H1 (cell line): ENCODE measurements around the gene KIF3B. TPM values are rescaled to one million over a fixed set of nuclear protein-coding genes. Genes with fewer than 3 reads are reported as not detected.

ENCODE experiments used
- CTCF ChIA-PET: fragments of 300-600 bp; sonication (Branson Sonifier 250); formaldehyde crosslinking; loops from one replicate; lab custom pipeline; 2021; ENCODE audit not compliant: partially characterized antibody; lab: Charles Lee
- POLR2A ChIA-PET: fragments of 300-600 bp; sonication (Branson Sonifier 250); formaldehyde crosslinking; loops from one replicate; lab custom pipeline; 2021; ENCODE audit warnings: inconsistent platforms; ENCODE audit not compliant: partially characterized antibody; lab: Charles Lee
- DNase-seq, 2 experiments: peaks; one replicate each; pipeline versions ENCODE4 v3.0.0 to v3.0.0-alpha.2; 2010 to 2022; ENCODE audit warnings: low spot score in 2 of 2, low read depth in 1 of 2, mixed read lengths in 1 of 2
- FAIRE-seq: peaks from 2 replicates; lab custom pipeline; 2011; peaks lifted over from hg19 to GRCh38; lab: Jason Lieb, UNC
- H2AFZ ChIP-seq: 2 replicates; pipeline ENCODE4 v1.8.1; 2012; ENCODE audit warnings: low read length, inconsistent platforms
- H2AK5ac ChIP-seq: 2 replicates; pipeline ENCODE4 v1.6.1; 2013; ENCODE audit warnings: low read depth, low read length
- H2BK120ac ChIP-seq: replicated peaks from 2 replicates; pipeline ENCODE3; 2013; ENCODE audit warnings: low read depth, low read length, inconsistent platforms
- H2BK12ac ChIP-seq: 2 replicates; pipeline ENCODE4 v1.6.1; 2013; ENCODE audit warnings: low read depth, low read length
- H2BK15ac ChIP-seq: 2 replicates; pipeline ENCODE4 v1.6.1; 2013; ENCODE audit warnings: low read length
- H2BK20ac ChIP-seq: 2 replicates; pipeline ENCODE4 v1.6.1; 2013; ENCODE audit warnings: low read length
- H2BK5ac ChIP-seq: 2 replicates; pipeline ENCODE4 v1.6.1; 2013; ENCODE audit warnings: low read depth, low read length
- H3K14ac ChIP-seq: 2 replicates; pipeline ENCODE4 v1.6.1; 2013; ENCODE audit warnings: inconsistent platforms; ENCODE audit not compliant: insufficient read length
- H3K18ac ChIP-seq: 2 replicates; pipeline ENCODE4 v1.6.1; 2013; ENCODE audit warnings: low read length; ENCODE audit errors: extremely low read depth
- H3K23ac ChIP-seq: 2 replicates; pipeline ENCODE4 v1.6.1; 2013; ENCODE audit warnings: inconsistent platforms; ENCODE audit not compliant: insufficient read length
- H3K23me2 ChIP-seq: 2 replicates; pipeline ENCODE4 v1.6.1; 2013; ENCODE audit warnings: low read depth, low read length
- H3K27ac ChIP-seq: 2 replicates; pipeline ENCODE4 v1.6.1; 2011; ENCODE audit warnings: low read depth, low read length, inconsistent platforms
- H3K27me3 ChIP-seq, 4 experiments: replicated peaks in 1 of 4; 1 replicate in 1 of 4; 2 replicates in 3 of 4; pipeline versions ENCODE4 v1.6.1 to v1.8.1; 2011 to 2013; ENCODE audit warnings: low read length in 3 of 4, mild to moderate bottlenecking in 3 of 4, inconsistent platforms in 2 of 4, mixed read lengths in 2 of 4, moderate library complexity in 1 of 4; ENCODE audit not compliant: control insufficient read depth in 3 of 4, insufficient read depth in 3 of 4; ENCODE audit errors: extremely low read depth in 1 of 4
- H3K36me3 ChIP-seq, 4 experiments: 2 replicates each; pipeline versions ENCODE4 v1.6.1 to v1.8.1; 2011 to 2013; ENCODE audit warnings: mild to moderate bottlenecking in 4 of 4, low read length in 3 of 4, moderate library complexity in 2 of 4, control low read depth in 1 of 4, inconsistent platforms in 1 of 4; ENCODE audit not compliant: insufficient read depth in 4 of 4, control insufficient read depth in 2 of 4
- H3K4ac ChIP-seq: replicated peaks from 2 replicates; pipeline ENCODE3; 2013; ENCODE audit warnings: low read length, low read depth, mixed read lengths, inconsistent platforms; ENCODE audit not compliant: insufficient read length
- H3K4me1 ChIP-seq, 4 experiments: replicated peaks in 1 of 4; 1 replicate in 1 of 4; 2 replicates in 3 of 4; pipeline versions ENCODE4 v1.6.1 to v1.8.1; 2011 to 2013; ENCODE audit warnings: low read length in 3 of 4, inconsistent platforms in 2 of 4, mixed read lengths in 1 of 4; ENCODE audit not compliant: insufficient read depth in 4 of 4, control insufficient read depth in 3 of 4
- H3K4me2 ChIP-seq, 2 experiments: 2 replicates each; pipeline versions ENCODE4 v1.6.1 to v1.8.1; 2011 to 2013; ENCODE audit warnings: low read depth in 2 of 2, low read length in 2 of 2, control low read depth in 1 of 2, inconsistent platforms in 1 of 2, mild to moderate bottlenecking in 1 of 2; ENCODE audit not compliant: insufficient read depth in 1 of 2
- H3K4me3 ChIP-seq, 4 experiments: fragments of 200-600, 300-600 bp in 1 of 4; sonication (generic), shearing (Covaris generic), sonication (Bioruptor Twin) in 1 of 4; 2 replicates each; pipeline versions ENCODE4 v1.5.1 to v1.8.1; 2011 to 2016; ENCODE audit warnings: low read length in 4 of 4, low read depth in 3 of 4, control low read depth in 2 of 4, inconsistent platforms in 2 of 4, mild to moderate bottlenecking in 2 of 4, mixed read lengths in 1 of 4, moderate library complexity in 1 of 4; ENCODE audit not compliant: insufficient read depth in 2 of 4; ENCODE audit errors: extremely low read depth in 1 of 4
- H3K56ac ChIP-seq: replicated peaks from 2 replicates; pipeline ENCODE3; 2013; ENCODE audit warnings: low read depth, mild to moderate bottlenecking, mixed read lengths, low read length, inconsistent platforms; ENCODE audit not compliant: insufficient read length
- H3K79me1 ChIP-seq: 2 replicates; pipeline ENCODE4 v1.6.1; 2013; ENCODE audit warnings: low read depth, low read length, control low read depth
- H3K79me2 ChIP-seq, 2 experiments: 2 replicates each; pipeline versions ENCODE4 v1.6.1 to v1.8.1; 2012 to 2013; ENCODE audit warnings: low read length in 2 of 2, mild to moderate bottlenecking in 2 of 2, inconsistent platforms in 1 of 2; ENCODE audit not compliant: insufficient read depth in 2 of 2, control insufficient read depth in 1 of 2
- H3K9ac ChIP-seq, 4 experiments: replicated peaks in 1 of 4; 1 replicate in 1 of 4; 2 replicates in 3 of 4; pipeline versions ENCODE4 v1.6.1 to v1.8.1; 2011 to 2013; ENCODE audit warnings: low read depth in 3 of 4, low read length in 3 of 4, control low read depth in 2 of 4, mild to moderate bottlenecking in 2 of 4, moderate library complexity in 2 of 4, inconsistent platforms in 1 of 4; ENCODE audit errors: extremely low read depth in 1 of 4
- H3K9me3 ChIP-seq, 2 experiments: 2 replicates each; pipeline versions ENCODE4 v1.6.1 to v1.8.1; 2012 to 2013; ENCODE audit warnings: mild to moderate bottlenecking in 2 of 2, moderate library complexity in 2 of 2, control low read depth in 1 of 2, inconsistent platforms in 1 of 2, low read depth in 1 of 2, low read length in 1 of 2, mixed read lengths in 1 of 2; ENCODE audit not compliant: insufficient read depth in 2 of 2
- H4K20me1 ChIP-seq, 2 experiments: replicated peaks in 1 of 2; 2 replicates each; pipeline versions ENCODE3 to v1.8.1; 2011 to 2013; ENCODE audit warnings: inconsistent platforms in 2 of 2, low read length in 2 of 2, mild to moderate bottlenecking in 1 of 2; ENCODE audit not compliant: insufficient read depth in 2 of 2, control insufficient read depth in 1 of 2
- H4K5ac ChIP-seq: 2 replicates; pipeline ENCODE4 v1.6.1; 2013; ENCODE audit warnings: low read length, low read depth, mixed read lengths, inconsistent platforms; ENCODE audit not compliant: insufficient read length
- H4K8ac ChIP-seq: 2 replicates; pipeline ENCODE4 v1.8.0; 2013; ENCODE audit warnings: mild to moderate bottlenecking, moderate library complexity, low read length, inconsistent platforms; ENCODE audit not compliant: insufficient read depth; ENCODE audit errors: extremely low read depth
- H4K91ac ChIP-seq: replicated peaks from 2 replicates; pipeline ENCODE3; 2013; ENCODE audit warnings: low read length, mixed read lengths, inconsistent platforms; ENCODE audit not compliant: insufficient read length
- BRCA1 ChIP-seq: IDR thresholded peaks from 2 replicates; pipeline ENCODE4 v1.6.1; 2012; ENCODE audit warnings: low read depth, low read length, improper control_type of control experiment
- CBX5 ChIP-seq: fragments of 300-800, 300-1000 bp; sonication (generic); IDR thresholded peaks from 2 replicates; pipeline ENCODE4 v1.7.1; 2016; ENCODE audit warnings: antibody characterized with exemption, low read length, low read depth
- EP300 ChIP-seq, 2 experiments: IDR thresholded peaks; 1 replicate in 1 of 2; 2 replicates in 1 of 2; pipeline ENCODE4 v1.6.1; 2011 to 2012; ENCODE audit warnings: low read depth in 2 of 2, low read length in 2 of 2, mild to moderate bottlenecking in 2 of 2, borderline replicate concordance in 1 of 2, inconsistent platforms in 1 of 2, moderate library complexity in 1 of 2
- EZH2 ChIP-seq: fragments of 200-600 bp; sonication (generic); IDR thresholded peaks from 2 replicates; pipeline ENCODE4 v1.7.1; 2012; ENCODE audit warnings: low read depth, mild to moderate bottlenecking, moderate library complexity, low read length, inconsistent platforms; ENCODE audit not compliant: severe bottlenecking
- FOSL1 ChIP-seq: IDR thresholded peaks from 2 replicates; pipeline ENCODE4 v1.6.1; 2011; ENCODE audit warnings: mild to moderate bottlenecking, low read depth, low read length, moderate library complexity; ENCODE audit not compliant: insufficient read depth
- GTF2F1 ChIP-seq: IDR thresholded peaks from 2 replicates; pipeline ENCODE4 v1.6.1; 2012; ENCODE audit warnings: low read depth, low read length, improper control_type of control experiment, borderline replicate concordance
- HDAC6 ChIP-seq: IDR thresholded peaks from one replicate; pipeline ENCODE4 v1.7.1; 2012; ENCODE audit warnings: low read depth, mild to moderate bottlenecking, inconsistent platforms, low read length, moderate library complexity
- SAP30 ChIP-seq: fragments of 300-600 bp; sonication (generic); IDR thresholded peaks from 2 replicates; pipeline ENCODE4 v1.7.1; 2012; ENCODE audit warnings: low read length, moderate library complexity, mild to moderate bottlenecking, inconsistent platforms; ENCODE audit not compliant: insufficient read depth, insufficient replicate concordance
- SIRT6 ChIP-seq: IDR thresholded peaks from one replicate; pipeline ENCODE4 v1.7.1; 2012; ENCODE audit warnings: low read length, inconsistent platforms
- TAF7 ChIP-seq: optimal IDR thresholded peaks from 2 replicates; pipeline ENCODE3; 2011; ENCODE audit warnings: low read depth, mild to moderate bottlenecking, inconsistent platforms, low read length, moderate library complexity, borderline replicate concordance
- WGBS, 2 experiments: shearing (Covaris generic) in 1 of 2; methylation state at CpG; one replicate each; pipeline versions ENCODE4 v1.1.6 to v1.1.7; 2013 to 2015; ENCODE audit warnings: low lambda C conversion rate in 2 of 2, mixed read lengths in 2 of 2, inconsistent platforms in 1 of 2, low coverage in 1 of 2, missing lambda C conversion rate in 1 of 2; ENCODE audit not compliant: insufficient replicate concordance in 2 of 2, insufficient coverage in 1 of 2, insufficient read length in 1 of 2; ENCODE audit errors: extremely low coverage in 1 of 2, missing lambda C conversion rate in 1 of 2; 5-methylcytosine and 5-hydroxymethylcytosine counted together
- polyA plus RNA-seq, 7 experiments: library from polyadenylated mRNA; depleted of rRNA in 3 of 7; stranded (reverse) in 5 of 7; unstranded in 2 of 7; fragments of >200 nt in 5 of 7; fragments of 200-250 nt in 2 of 7; gene quantifications; 1 replicate in 5 of 7; 2 replicates in 1 of 7; 4 replicates in 1 of 7; pipeline versions ENCODE4 v1.2.1 to v1.2.3, GENCODE V29; 2011 to 2013; ENCODE audit warnings: missing spikeins in 2 of 7, mixed read lengths in 2 of 7
- total RNA-seq: library from RNA; stranded (reverse); fragmentation: NEBNext Ultra II Directional; extraction: Animal tissue kit (Norgen Biotek cat#: 25700); gene quantifications from 2 replicates; pipeline ENCODE4 v1.2.1, GENCODE V29; 2021
- TF ChIP-seq, protein P1 (sequence below): IDR thresholded peaks from 2 replicates; pipeline ENCODE4 v1.6.1; 2012; ENCODE audit warnings: inconsistent platforms

The KIF3B gene
- total and polyA plus RNA-seq, 2 of the 8 experiments (the other 6 are each of a cell fraction or from before 2014, with no cell fraction given) = 10.1 to 22.4 TPM

DNA sequence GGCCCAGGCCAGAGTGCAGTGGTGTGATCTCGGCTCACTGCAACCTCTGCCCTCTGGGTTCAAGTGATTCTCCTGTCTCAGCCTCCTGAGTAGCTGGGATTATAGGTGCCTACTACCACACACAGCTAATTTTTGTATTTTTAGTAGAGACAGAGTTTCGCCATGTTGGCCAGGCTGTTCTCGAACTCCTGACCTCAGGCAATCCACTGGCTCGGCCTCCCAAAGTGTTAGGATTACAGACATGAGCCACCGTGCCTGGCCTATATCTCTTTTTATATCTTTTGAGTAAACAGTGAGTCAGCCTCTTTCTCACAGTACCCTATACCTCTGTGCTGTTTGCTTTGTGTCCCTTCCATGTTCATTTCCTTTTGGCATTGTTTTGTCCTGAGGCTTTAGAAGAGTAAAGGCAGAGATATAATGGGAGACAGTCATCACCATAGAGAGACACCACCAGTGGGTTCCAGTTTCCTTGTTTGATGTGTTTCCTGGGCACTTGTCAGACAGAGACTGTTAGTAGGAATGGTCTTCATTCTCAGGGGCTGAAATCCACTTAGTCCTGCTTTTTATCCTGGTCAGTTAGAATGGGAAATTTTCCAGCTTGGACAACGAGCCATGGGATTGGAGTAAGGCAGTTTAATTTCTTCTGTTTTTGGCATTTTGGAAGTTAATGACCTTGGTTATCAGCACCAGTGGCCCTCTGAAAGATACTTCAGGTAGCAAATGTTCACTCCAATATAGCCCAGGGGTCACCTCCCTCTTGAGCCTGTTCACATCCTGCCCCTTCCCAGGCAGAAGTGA is 48.5 kb downstream of the KIF3B start:
- FAIRE-seq (no peak), DNase-seq (no peak)
- Histone ChIP-seq H3K56ac (no peak overlapping the region), H2BK120ac (no peak overlapping the region), H3K79me1 (no peaks in the 10 kb centered on the region), H3K4ac (no peak overlapping the region), H2AFZ (no peak overlapping the region), H4K5ac (no peak overlapping the region), H3K4me2 (no peak overlapping the region), H2BK15ac (no peak overlapping the region), H3K14ac (no peak overlapping the region), H3K23me2 (no peaks in the 10 kb centered on the region), H3K23ac (no peak overlapping the region), H3K27ac (no peak overlapping the region), H2BK5ac (no peak overlapping the region), H3K4me3 (no peak overlapping the region), H4K20me1 (peaks cover 0 to 2% of the 10 kb centered on the region in 2 experiments), H3K18ac (no peak overlapping the region), H4K8ac (no peak overlapping the region), H3K79me2 (no peaks in the 10 kb centered on the region), H3K36me3 (peaks cover 0 to 8% (median 0%) of the 10 kb centered on the region in 4 experiments; a peak in 2 of 8 replicates), H3K9ac (no peak overlapping the region), H4K91ac (no peak overlapping the region), H2BK20ac (no peak overlapping the region), H2BK12ac (no peak overlapping the region), H3K27me3 (no peaks in the 10 kb centered on the region), H3K4me1 (no peaks in the 10 kb centered on the region), H3K9me3 (no peaks in the 10 kb centered on the region), H2AK5ac (no peak overlapping the region)
- ChIA-PET CTCF (interaction anchor here (1.8 kb wide), 1 partner anchor 11 kb away, joined by 7 read pairs; no protein-coding TSS in a partner anchor), POLR2A (no interaction called here)
- 91% methylated on average over 5 of the region's 6 CpGs; no CpG with 5 or more reads in 1 of the 2 experiments for WGBS, 2 experiments
- TF ChIP-seq EZH2 = no peak
- TF ChIP-seq SAP30 = no peak
- no peak for TF ChIP-seq SIRT6
- no peak for TF ChIP-seq TAF7
- no peak for TF ChIP-seq FOSL1
- no peak for TF ChIP-seq BRCA1
- no peak for TF ChIP-seq GTF2F1
- TF ChIP-seq HDAC6 = no peak
- TF ChIP-seq CBX5 = no peak
- no peak for TF ChIP-seq EP300 (IDR thresholded peaks at IDR 0.05; ENCODE audit: borderline replicate concordance in 1 of 2, low read depth in 2 of 2, low read length in 2 of 2)
- TF ChIP-seq, protein P1, sequence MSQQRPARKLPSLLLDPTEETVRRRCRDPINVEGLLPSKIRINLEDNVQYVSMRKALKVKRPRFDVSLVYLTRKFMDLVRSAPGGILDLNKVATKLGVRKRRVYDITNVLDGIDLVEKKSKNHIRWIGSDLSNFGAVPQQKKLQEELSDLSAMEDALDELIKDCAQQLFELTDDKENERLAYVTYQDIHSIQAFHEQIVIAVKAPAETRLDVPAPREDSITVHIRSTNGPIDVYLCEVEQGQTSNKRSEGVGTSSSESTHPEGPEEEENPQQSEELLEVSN = no peak
